Ishikawa (cell line): ENCODE measurements around the gene AP1S1.

ENCODE experiments used
- CEBPB ChIP-seq: IDR thresholded peaks from 2 replicates; pipeline ENCODE4 v1.6.1; 2012
- CREB1 ChIP-seq: IDR thresholded peaks from 2 replicates; pipeline ENCODE4 v1.6.1; 2012; ENCODE audit warnings: low read depth
- EGR1 ChIP-seq: IDR thresholded peaks from 2 replicates; pipeline ENCODE4 v1.6.1; 2012
- EP300 ChIP-seq: IDR thresholded peaks from 2 replicates; pipeline ENCODE4 v1.6.1; 2012; ENCODE audit warnings: borderline replicate concordance
- FOXM1 ChIP-seq: IDR thresholded peaks from 2 replicates; pipeline ENCODE4 v1.6.1; 2012; ENCODE audit warnings: low read depth, borderline replicate concordance
- MAX ChIP-seq: IDR thresholded peaks from 2 replicates; pipeline ENCODE4 v1.6.1; 2012
- NFIC ChIP-seq: IDR thresholded peaks from 2 replicates; pipeline ENCODE4 v1.6.1; 2012
- RAD21 ChIP-seq: IDR thresholded peaks from 2 replicates; pipeline ENCODE4 v1.6.1; 2012; ENCODE audit warnings: low read depth
- TAF1 ChIP-seq: IDR thresholded peaks from 2 replicates; pipeline ENCODE4 v1.6.1; 2012; ENCODE audit warnings: low read depth, mild to moderate bottlenecking
- TCF12 ChIP-seq: IDR thresholded peaks from 2 replicates; pipeline ENCODE4 v1.6.1; 2012; ENCODE audit warnings: low read depth
- TEAD4 ChIP-seq: IDR thresholded peaks from 2 replicates; pipeline ENCODE4 v1.6.1; 2012
- USF1 ChIP-seq: IDR thresholded peaks from 2 replicates; pipeline ENCODE4 v1.6.1; 2012
- YY1 ChIP-seq: IDR thresholded peaks from 2 replicates; pipeline ENCODE4 v1.6.1; 2012; ENCODE audit warnings: low read depth
- ZBTB7A ChIP-seq: IDR thresholded peaks from 2 replicates; pipeline ENCODE4 v1.6.1; 2012; ENCODE audit warnings: low read depth
- TF ChIP-seq, protein P1 (sequence below): IDR thresholded peaks from 2 replicates; pipeline ENCODE4 v1.6.1; 2012; ENCODE audit warnings: low read depth, mild to moderate bottlenecking

Gene AP1S1

GRCh38 chr7:101172854-101173751, 18.8 kb downstream of the AP1S1 start:
- no peak for TF ChIP-seq FOXM1
- TF ChIP-seq CREB1 = no peak
- peak; percentile 81 for TF ChIP-seq ZBTB7A
- peak; percentile 95 for TF ChIP-seq NFIC
- TF ChIP-seq EP300 = no peak
- peak; percentile 19; the same call in 1 of the 2 replicates for TF ChIP-seq USF1
- TF ChIP-seq YY1 = no peak
- TF ChIP-seq TEAD4 = no peak
- TF ChIP-seq, protein P1, sequence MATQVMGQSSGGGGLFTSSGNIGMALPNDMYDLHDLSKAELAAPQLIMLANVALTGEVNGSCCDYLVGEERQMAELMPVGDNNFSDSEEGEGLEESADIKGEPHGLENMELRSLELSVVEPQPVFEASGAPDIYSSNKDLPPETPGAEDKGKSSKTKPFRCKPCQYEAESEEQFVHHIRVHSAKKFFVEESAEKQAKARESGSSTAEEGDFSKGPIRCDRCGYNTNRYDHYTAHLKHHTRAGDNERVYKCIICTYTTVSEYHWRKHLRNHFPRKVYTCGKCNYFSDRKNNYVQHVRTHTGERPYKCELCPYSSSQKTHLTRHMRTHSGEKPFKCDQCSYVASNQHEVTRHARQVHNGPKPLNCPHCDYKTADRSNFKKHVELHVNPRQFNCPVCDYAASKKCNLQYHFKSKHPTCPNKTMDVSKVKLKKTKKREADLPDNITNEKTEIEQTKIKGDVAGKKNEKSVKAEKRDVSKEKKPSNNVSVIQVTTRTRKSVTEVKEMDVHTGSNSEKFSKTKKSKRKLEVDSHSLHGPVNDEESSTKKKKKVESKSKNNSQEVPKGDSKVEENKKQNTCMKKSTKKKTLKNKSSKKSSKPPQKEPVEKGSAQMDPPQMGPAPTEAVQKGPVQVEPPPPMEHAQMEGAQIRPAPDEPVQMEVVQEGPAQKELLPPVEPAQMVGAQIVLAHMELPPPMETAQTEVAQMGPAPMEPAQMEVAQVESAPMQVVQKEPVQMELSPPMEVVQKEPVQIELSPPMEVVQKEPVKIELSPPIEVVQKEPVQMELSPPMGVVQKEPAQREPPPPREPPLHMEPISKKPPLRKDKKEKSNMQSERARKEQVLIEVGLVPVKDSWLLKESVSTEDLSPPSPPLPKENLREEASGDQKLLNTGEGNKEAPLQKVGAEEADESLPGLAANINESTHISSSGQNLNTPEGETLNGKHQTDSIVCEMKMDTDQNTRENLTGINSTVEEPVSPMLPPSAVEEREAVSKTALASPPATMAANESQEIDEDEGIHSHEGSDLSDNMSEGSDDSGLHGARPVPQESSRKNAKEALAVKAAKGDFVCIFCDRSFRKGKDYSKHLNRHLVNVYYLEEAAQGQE = no peak
- no peak for TF ChIP-seq RAD21
- 0 out of 2 replicates have a peak, but pooled peaks have one; percentile 42 for TF ChIP-seq TCF12
- TF ChIP-seq TAF1 = no peak
- TF ChIP-seq EGR1 = no peak
- no peak for TF ChIP-seq CEBPB
- TF ChIP-seq MAX = peak; percentile 84

DNA sequence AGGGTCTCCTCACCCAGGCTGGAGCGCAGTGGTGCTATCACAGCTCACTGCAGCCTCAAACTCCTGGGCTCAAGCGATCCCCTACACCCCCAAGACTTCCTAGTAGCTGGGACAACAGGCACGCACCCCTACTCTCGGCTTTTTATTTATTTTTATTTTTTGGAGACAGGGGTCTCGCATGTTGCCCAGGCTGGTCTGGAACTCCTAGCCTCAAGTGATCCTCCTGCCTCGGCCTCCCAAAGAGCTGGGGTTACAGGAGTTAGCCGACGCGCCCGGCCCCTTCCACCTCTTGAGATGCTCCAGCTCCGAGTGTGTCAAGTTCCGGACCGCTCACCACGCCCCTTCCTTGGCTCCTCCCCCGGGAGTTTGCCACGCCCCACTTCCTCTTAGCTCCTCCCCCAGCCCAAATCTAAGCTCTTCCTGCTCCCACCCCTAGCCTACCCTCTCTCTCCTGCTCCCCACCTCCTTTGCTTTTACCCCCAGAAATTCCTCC, 19.5 kb downstream of the AP1S1 start:
- TF ChIP-seq ZBTB7A = no peak

- TF ChIP-seq ZBTB7A (no peak), CREB1 (no peak), CEBPB (no peak), NFIC (no peak), RAD21 (no peak), TCF12 (no peak), FOXM1 (no peak), MAX (no peak), EGR1 (no peak), TEAD4 (no peak), TAF1 (no peak), USF1 (no peak), EP300 (no peak), YY1 (no peak)
- TF ChIP-seq, protein P1 = no peak
Observed at GRCh38 chr7:101174322-101174854, 20.1 kb downstream of the AP1S1 start.

- TF ChIP-seq, protein P1 = no peak
- TF ChIP-seq EGR1 (no peak), USF1 (no peak), CREB1 (no peak), TEAD4 (no peak), TAF1 (no peak), EP300 (no peak), NFIC (no peak), TCF12 (no peak), MAX (no peak), CEBPB (no peak), ZBTB7A (no peak), FOXM1 (no peak)
Observed at GRCh38 chr7:101175664-101176063, 21.4 kb downstream of the AP1S1 start.
